ENCODE data around the gene SPAG16.

DNA sequence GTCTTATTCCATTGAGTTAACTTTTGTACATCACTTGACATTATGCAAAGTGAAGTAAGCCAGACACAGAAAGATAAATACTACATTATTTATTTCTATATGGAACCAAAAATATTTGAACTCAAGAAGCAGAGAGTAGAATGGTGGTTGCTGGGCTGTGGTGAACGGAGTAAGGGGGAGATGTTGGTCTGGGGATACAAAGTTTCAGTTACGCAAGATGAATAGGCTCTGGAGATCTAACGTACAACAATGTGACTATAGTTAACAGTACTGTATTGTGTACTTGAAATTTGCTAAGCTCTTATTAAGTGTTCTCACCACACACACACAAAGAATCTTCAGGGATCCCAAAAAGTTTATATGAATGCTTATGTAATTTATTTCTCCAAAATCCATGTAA is 1001.7 kb downstream of the SPAG16 start:
- TF ChIP-seq EZH2phosphoT487 (IDR thresholded peaks at IDR 0.05; ENCODE audit: insufficient read depth, low read depth) (no peak), EZH2 (IDR thresholded peaks at IDR 0.05; ENCODE audit: insufficient read depth, poor library complexity, severe bottlenecking) (no peak)

Measured in GM23248 (cell line).